HCEC 1CT (cell line): Measurements from ENCODE around the gene TMEM140.
A peak's percentile ranks its signal among the peaks of the same experiment; 100 is the strongest.
"Not testable (repeated sequence)": the region's sequence is repeated elsewhere in the genome, so short reads cannot be mapped to it uniquely, and the experiment has no call there.

Source experiments
- DNase-seq: peaks from one replicate; pipeline ENCODE4 v3.0.0-alpha.2; 2017

Gene TMEM140

GRCh38 chr7:135147899-135148721, at the start of gene TMEM140:
TSS of gene TMEM140 (plus strand) at chr7:135148072. CDS start at chr7:135164442, 16,370 bp downstream.
- peak; percentile 71 for DNase-seq

- no peak for DNase-seq
Observed at GRCh38 chr7:135098391-135098790, 49.5 kb upstream of the TMEM140 start.

- peak; percentile 3 for DNase-seq
Observed at GRCh38 chr7:135100856-135101255, 47.0 kb upstream of the TMEM140 start.

GRCh38 chr7:135102372-135102771, 45.5 kb upstream of the TMEM140 start:
- no peak for DNase-seq

- DNase-seq, result no peak
Observed at GRCh38 chr7:135109562-135109961, 38.3 kb upstream of the TMEM140 start.

GRCh38 chr7:135109976-135110375, 37.9 kb upstream of the TMEM140 start:
- DNase-seq, result no peak

- no peak for DNase-seq
Observed at GRCh38 chr7:135111379-135111778, 36.5 kb upstream of the TMEM140 start.

- no peak for DNase-seq
Observed at GRCh38 chr7:135114622-135115021, 33.2 kb upstream of the TMEM140 start.

- DNase-seq, result no peak
Observed at GRCh38 chr7:135117096-135117495, 30.8 kb upstream of the TMEM140 start.

GRCh38 chr7:135121868-135122267, 26.0 kb upstream of the TMEM140 start:
- no peak for DNase-seq

GRCh38 chr7:135124631-135125030, 23.2 kb upstream of the TMEM140 start:
- DNase-seq, result not testable (repeated sequence)

- DNase-seq, result no peak
Observed at GRCh38 chr7:135128931-135129330, 18.9 kb upstream of the TMEM140 start.

- no peak for DNase-seq
Observed at GRCh38 chr7:135129579-135129978, 18.3 kb upstream of the TMEM140 start.

GRCh38 chr7:135143885-135144668, 3.8 kb upstream of the TMEM140 start:
- DNase-seq, result no peak

GRCh38 chr7:135147341-135147898, 452 bp upstream of the TMEM140 start:
- peak; percentile 51 for DNase-seq

GRCh38 chr7:135150072-135150782, 2.4 kb downstream of the TMEM140 start:
- DNase-seq, result no peak

GRCh38 chr7:135151132-135151531, 3.3 kb downstream of the TMEM140 start:
- no peak for DNase-seq

GRCh38 chr7:135151533-135151932, 3.7 kb downstream of the TMEM140 start:
- DNase-seq, result no peak

GRCh38 chr7:135152442-135152841, 4.6 kb downstream of the TMEM140 start:
- DNase-seq, result no peak

- DNase-seq, result no peak
Observed at GRCh38 chr7:135154734-135155133, 6.9 kb downstream of the TMEM140 start.

- no peak for DNase-seq
Observed at GRCh38 chr7:135156290-135156689, 8.4 kb downstream of the TMEM140 start.

GRCh38 chr7:135158141-135158655, 10.3 kb downstream of the TMEM140 start:
- no peak for DNase-seq

- DNase-seq, result no peak
Observed at GRCh38 chr7:135158874-135159273, 11.0 kb downstream of the TMEM140 start.
